Activated CD4-positive, alpha-beta T cell treated with anti-CD3 and anti-CD28 coated beads, Interleukin-2, amount 50 U/mL, for 48 hours (primary cell): ENCODE results near the gene MTA1.

Source experiments
- DNase-seq, 2 experiments: peaks; one replicate each; pipeline ENCODE4 v3.0.0-alpha.2; 2020

The MTA1 gene

DNA sequence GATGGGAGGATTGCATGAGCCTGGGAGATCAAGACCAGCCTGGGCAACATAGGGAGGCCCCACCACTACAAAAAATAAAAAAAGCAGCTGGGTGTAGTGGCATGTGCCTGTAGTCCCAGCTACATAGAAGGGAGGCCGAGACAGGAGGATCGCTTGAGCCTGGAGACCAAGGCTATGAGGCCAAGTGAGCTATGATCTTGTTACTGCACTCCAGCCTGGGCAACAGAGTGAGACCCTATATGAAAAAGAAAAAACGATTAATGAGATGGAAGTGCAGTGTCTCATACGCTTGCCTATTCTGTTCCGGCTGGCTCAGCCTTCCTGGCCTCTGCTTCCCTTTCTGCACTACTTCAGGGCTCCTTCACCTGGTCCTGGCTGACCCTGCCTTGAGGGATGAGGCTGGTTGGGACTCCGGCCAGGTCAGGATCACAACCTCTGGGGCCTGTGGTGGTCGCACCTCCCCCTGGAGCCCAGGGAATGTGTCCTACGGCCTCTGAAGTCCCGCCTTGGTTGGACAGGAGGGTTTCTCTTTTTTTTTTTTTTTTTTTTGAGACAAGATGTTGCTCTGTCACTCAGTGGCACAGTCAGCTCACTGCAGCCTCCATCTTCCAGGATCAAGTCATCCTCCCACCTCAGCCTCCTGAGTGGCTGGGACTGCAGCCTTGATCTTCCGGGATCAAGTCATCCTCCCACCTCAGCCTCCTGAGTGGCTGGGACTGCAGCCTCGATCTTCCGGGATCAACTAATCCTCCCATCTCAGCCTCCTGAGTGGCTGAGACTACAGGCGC, 82.1 kb downstream of the MTA1 start:
- no peak for DNase-seq

DNA sequence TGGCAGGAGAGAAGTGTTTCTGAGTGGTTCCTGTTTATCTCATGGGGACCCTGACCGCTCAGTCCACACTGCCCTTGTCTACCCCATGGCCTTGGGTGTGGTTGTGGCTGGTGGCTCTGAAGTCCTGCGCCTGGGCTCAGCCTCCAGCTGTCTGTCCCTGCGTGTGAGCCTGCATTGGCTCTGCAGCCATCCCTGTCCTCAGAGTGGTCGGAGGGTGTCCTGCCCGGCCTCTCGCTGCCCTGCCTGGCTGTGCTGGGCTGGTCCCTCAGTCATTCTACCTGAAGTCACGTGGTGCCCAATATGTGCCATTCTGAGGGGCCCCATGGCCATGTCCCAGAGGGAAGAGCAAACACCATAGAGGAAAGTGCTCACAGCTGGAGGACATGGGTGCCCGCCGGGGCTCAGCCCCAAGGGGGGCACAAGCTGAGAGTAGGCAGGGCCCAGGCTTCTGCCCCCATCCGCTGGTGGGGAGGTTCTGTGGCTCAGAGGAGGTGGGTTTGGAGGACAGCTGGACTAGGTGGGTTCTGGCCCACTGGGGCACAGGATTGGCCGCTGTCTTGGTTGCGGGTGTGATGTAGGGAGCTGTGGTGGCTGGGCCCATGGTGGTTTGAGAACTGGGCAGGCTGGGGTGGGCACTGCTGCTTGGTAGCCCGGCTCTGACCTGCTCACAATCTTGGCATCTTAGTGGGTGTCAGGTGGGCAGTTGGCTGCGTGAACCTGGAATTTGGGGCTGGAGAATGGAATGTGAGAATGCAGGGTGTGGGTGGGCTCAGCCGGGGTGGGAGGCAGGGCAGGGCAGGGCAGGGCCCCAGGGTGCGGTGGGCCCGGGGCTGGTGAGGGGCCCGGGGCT, 83.0 kb downstream of the MTA1 start:
- DNase-seq, result no peak

DNA sequence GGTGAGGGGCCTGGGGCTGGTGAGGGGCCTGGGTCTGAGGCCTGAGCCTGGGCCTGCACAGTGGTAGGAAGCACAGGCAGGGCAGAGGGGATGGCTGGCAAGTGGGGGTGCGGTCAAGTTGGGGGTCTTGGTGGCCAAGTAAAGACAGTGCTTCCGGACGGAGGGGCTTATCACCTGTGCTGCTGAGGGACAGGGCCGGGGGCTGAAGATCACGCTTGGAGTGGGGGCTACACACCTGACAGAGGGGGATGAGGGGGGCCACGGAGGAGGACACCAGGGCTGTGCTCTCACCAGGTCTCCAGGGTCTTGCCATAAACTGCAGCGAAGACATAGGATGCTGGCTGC, 83.6 kb downstream of the MTA1 start:
- no peak for DNase-seq

DNA sequence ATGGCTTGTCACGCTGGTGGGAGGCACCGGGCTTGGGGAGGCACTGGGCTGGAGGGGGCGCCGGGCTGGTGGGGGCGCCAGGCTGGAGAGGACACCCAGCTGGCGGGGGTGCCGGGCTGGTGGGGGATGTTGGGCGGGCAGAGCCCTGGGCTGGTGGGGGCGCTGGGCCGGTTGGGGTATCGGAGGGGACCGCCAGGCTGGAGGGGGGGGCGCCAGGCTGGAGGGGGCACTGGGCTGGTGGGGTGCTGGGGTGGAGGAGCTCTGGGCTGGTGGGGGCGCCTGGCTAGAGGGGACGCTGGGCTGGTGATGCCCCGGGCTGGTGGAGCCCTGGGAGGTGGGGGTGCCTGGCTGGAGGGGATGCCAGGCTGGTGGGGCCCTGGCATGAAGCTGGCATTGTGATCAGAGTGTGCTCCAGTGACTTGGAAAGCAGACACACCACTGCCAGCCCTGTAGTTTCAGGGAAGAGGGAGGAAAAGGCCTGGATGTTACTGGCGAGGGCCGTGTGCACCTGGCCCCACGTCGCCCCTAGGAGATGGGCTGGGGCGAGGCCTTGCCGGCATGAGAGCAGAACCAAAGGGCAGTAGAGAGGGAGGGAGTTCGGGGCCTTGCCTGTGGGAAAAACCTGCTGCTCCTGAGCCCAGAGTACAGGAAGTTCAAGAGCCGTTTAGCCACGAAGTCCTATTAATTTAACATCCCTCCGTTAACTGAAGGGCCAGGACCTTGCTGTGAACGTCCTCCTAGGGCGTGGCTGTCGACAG, 84.5 kb downstream of the MTA1 start:
- no peak for DNase-seq

DNA sequence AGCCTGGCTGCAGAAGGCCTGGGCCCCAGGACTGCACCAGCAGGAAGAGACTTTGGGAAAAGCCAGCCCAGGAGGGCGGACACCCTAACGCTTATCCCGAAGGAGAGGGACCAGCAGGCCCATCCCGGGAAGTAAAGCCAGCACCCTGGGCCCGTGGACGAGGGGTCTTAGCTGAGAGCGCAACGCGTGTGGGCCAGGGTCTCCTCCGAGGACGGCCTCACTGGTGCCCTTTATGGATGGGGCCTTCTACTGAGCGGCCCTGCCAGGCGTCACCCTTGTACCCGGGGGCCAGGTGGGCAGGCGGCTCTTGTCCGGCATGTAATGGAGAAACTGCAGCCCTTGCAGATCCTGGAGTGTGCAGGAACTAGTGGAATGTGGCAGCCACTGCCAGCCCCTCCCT, 85.5 kb downstream of the MTA1 start:
- DNase-seq, result no peak

DNA sequence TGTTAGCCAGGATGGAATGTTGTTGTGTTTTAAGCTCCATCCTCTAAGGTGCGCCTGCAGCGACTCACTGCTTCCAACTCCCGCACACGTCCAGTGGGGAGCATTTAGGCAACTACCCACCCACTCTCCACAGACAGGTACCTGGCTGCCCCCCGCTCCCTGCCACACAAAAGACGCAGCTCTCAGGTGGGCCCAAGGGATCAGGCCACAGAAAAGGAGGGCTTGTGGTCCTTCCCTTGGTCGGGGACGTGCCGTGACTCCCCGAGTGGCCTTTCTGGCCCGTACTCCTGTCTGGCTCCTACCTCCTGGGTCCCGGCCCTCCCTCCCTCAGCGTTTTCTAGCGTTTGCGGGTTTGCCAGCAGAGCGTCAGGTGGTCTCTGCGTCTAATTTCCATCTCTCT, 87.6 kb downstream of the MTA1 start:
- DNase-seq, result no peak

DNA sequence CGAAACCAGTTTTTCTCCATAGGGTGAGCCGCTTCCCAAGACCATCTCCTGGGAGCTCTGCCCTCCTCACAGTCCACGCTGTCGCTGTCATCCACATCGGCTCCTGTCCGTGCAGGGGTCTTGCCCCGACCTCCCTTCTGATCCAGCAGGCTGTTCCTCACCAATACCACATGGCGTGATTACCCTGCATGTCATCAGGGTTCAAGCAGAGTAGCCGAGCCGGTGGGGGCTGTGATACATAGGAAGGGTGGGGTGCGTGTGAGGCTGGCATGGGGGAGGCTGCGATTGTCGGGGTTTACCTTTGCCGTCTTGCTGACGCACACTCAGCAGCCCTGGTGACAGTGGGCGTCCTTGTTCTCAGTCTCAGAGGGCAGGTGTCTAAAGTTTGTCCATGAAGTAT, 88.4 kb downstream of the MTA1 start:
- DNase-seq, result no peak

DNA sequence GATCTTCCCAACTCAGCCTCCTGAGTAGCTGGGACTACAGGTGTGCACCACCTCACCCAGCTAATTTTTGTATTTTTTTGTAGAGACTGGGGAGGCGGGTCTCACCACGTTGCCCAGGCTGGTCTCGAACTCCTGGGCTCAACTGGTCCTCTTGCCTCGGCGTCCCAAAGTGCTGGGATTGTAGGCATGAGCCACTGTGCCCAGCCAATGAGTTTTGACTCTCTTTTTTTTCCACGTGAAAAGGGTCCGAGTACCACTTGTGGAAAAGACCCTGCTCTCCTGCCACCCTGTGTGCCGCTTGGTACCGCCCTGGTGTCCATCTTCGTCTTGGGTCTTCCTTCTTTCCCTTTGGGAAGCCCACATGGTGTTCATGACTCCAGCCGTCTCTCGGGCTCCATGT, 89.0 kb downstream of the MTA1 start:
- DNase-seq, result no peak

DNA sequence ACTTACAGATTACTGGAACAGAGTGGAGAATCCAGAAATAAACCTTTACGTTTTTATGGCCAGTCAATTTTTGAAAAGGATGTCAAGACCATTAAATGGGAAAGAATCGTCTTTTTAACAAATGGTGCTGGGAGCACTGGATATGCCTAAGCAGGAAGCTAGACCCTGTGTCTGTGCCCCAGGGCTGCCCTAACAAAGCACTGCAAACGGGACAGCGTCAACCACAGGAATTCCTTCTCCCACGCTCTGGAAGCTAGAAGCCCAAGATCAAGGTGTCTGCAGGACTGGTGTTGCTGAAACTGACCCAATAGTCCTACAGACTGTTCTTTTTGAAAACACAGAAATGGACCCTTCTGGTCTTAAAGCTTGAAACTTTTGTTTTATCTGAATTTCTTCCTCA, 97.5 kb downstream of the MTA1 start:
- no peak for DNase-seq

DNA sequence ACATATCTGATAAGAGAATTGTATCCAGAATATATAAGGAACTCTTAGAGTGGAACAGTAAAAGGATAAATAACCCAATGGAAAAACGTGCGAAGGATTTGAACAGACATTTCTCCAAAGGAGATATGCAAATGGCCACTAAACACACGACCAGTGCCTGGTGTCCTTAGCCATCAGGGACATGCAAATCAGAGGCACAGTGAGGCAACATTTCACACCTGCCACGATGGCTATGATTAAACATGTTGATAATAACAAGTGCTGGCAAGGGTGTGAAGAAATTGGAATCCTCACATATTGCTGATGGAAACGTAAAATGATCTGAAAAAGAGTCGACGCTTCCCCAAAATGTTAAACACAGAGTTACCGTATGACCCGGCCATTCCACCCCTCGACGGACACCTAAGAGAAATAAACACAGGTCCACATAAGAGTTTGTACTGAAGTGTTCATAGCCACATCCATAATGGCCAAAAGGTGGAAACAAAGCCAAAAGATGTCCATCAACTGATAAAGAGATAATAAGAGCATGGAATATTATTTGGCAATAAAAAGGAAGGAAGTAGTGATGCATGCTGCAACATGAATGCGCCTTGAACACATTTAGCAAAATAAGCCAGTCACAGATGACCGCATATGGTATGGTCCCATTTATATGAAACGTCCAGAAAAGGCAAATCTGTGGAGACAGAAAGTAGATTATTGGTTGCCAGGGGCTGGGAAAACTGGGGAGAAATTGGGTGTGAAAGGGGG, 100.5 kb downstream of the MTA1 start:
- DNase-seq, result no peak
